ENCODE results near the gene DMBX1. TPM values are rescaled to one million over a fixed set of nuclear protein-coding genes. Genes with fewer than 3 reads are reported as not detected.

The DMBX1 gene
- total RNA-seq, 2 donors from 2014 or later = 5.7 to 16.6 TPM

DNA sequence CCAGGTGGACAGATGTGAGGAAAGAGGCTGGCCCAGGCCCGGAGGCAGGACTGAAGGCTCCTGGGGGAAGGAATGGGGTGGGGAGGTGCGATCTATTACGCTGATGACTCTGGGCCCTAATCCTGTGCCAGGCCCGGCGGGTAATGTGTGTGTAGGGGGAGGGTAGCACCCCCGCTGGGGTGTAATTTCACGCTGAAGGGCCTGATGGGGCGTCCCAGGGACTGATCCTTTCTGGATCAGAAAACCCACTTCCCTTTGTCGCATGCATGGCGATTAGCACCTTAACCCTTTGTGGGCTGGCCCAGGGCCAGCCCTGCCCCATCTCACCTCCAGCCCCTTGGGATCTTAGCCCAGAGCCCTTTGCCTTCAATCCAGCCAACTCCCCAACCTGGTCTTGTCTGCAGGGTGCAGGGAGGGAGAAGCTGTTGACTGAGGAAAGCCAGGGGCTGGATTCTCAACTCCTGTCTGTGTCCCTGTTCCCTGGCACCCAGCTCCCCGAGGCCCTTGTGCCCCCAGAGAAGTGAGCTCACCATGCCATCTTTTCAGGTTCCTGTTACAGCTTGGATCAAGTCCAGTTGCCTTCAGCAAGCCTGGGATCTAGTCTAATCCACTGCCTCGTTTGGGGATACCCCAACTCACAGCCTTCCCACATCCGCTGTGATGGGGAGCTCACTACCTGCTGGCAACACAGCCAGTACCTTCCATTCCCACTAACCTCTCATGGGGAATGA lies 35.8 kb downstream of the DMBX1 start:
- H3K4me3 ChIP-seq (ENCODE audit: low read length) = no peak overlapping the region
- H3K9me3 ChIP-seq (ENCODE audit: control insufficient read depth, low read length) = no peaks in the 10 kb centered on the region
- Mint-ChIP-seq H3K27ac (no peak overlapping the region), H3K4me3 (peak overlapping the region; percentile 45), H3K9me3 (no peaks in the 10 kb centered on the region), H3K36me3 (ENCODE audit: low read depth) (no peaks in the 10 kb centered on the region), H3K27me3 (ENCODE audit: insufficient read depth) (peaks cover 87% of the 10 kb centered on the region), H3K4me1 (peaks cover 62% of the 10 kb centered on the region)
- peak; percentile 87 for DNase-seq
- no peak overlapping the region for H3K9ac ChIP-seq (ENCODE audit: extremely low read depth, low read length, poor library complexity, severe bottlenecking)
- H3K27me3 ChIP-seq (ENCODE audit: control insufficient read depth, insufficient read depth, low read length, poor library complexity, severe bottlenecking) = peaks cover 68% of the 10 kb centered on the region
- H3K4me1 ChIP-seq (ENCODE audit: control insufficient read depth, insufficient read depth, low read length) = peaks cover 32% of the 10 kb centered on the region
- H3K27ac ChIP-seq (ENCODE audit: low read depth, low read length) = no peak overlapping the region
- TF ChIP-seq, protein P1, sequence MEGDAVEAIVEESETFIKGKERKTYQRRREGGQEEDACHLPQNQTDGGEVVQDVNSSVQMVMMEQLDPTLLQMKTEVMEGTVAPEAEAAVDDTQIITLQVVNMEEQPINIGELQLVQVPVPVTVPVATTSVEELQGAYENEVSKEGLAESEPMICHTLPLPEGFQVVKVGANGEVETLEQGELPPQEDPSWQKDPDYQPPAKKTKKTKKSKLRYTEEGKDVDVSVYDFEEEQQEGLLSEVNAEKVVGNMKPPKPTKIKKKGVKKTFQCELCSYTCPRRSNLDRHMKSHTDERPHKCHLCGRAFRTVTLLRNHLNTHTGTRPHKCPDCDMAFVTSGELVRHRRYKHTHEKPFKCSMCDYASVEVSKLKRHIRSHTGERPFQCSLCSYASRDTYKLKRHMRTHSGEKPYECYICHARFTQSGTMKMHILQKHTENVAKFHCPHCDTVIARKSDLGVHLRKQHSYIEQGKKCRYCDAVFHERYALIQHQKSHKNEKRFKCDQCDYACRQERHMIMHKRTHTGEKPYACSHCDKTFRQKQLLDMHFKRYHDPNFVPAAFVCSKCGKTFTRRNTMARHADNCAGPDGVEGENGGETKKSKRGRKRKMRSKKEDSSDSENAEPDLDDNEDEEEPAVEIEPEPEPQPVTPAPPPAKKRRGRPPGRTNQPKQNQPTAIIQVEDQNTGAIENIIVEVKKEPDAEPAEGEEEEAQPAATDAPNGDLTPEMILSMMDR (conservative IDR thresholded peaks at IDR 0.05) = no peak
- 20 to 30% methylated on average over 5 to 13 of the region's 13 CpGs for WGBS, 2 experiments (ENCODE audit: insufficient coverage in 1 of 2, insufficient read length in 1 of 2)
- H3K36me3 ChIP-seq (ENCODE audit: control insufficient read depth, insufficient read depth, low read length) = no peaks in the 10 kb centered on the region

DNA sequence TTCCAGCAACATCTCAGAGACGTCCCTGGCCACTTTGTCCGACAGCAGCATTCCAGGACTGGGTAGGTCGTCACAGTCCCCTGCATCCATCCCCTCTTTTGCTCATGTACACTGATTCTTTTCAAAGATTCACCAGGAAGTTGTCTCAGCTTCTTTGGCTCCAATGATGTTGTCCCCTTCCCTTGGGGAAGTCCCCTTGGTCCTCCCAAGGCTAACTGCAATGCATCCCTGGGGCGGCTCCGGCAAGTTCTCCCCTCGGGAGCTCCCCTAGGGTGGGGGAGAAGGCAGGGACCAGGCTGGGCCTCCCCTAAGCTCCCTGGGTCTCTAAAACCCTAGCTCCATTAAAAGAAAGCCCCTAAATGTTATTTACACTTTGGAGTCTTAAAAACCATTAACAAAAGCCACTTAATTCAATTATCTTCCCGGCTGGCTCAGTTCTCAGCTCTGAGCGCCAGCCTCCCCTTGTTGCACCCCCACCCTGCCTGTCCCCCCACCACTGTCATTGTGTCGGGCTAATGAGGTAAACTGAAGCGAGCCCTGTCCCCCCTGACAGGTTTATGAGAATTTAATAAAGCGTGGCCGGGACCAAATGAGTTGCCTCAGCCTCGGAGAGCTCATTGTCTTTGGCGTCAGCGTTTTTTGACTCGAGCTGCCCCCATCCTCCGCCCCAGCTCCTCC lies 36.5 kb downstream of the DMBX1 start:
- Histone ChIP-seq H3K27me3 (ENCODE audit: control insufficient read depth, insufficient read depth, low read length, poor library complexity, severe bottlenecking) (peaks cover 74% of the 10 kb centered on the region), H3K27ac (ENCODE audit: low read depth, low read length) (no peak overlapping the region), H3K36me3 (ENCODE audit: control insufficient read depth, insufficient read depth, low read length) (no peaks in the 10 kb centered on the region), H3K4me3 (ENCODE audit: low read length) (peak overlapping the region; percentile 34), H3K9me3 (ENCODE audit: control insufficient read depth, low read length) (no peaks in the 10 kb centered on the region), H3K4me1 (ENCODE audit: control insufficient read depth, insufficient read depth, low read length) (peaks cover 32% of the 10 kb centered on the region), H3K9ac (ENCODE audit: extremely low read depth, low read length, poor library complexity, severe bottlenecking) (no peak overlapping the region)
- TF ChIP-seq, protein P1 (conservative IDR thresholded peaks at IDR 0.05) = no peak
- 24 to 36% methylated on average over 12 to 17 of the region's 17 CpGs for WGBS, 2 experiments (ENCODE audit: insufficient coverage in 1 of 2, insufficient read length in 1 of 2)
- Mint-ChIP-seq H3K4me1 (peaks cover 64% of the 10 kb centered on the region), H3K36me3 (ENCODE audit: low read depth) (no peaks in the 10 kb centered on the region), H3K27me3 (ENCODE audit: insufficient read depth) (peaks cover 91% of the 10 kb centered on the region), H3K27ac (no peak overlapping the region), H3K9me3 (no peaks in the 10 kb centered on the region), H3K4me3 (peak overlapping the region; percentile 45)
- no peak for DNase-seq

DNA sequence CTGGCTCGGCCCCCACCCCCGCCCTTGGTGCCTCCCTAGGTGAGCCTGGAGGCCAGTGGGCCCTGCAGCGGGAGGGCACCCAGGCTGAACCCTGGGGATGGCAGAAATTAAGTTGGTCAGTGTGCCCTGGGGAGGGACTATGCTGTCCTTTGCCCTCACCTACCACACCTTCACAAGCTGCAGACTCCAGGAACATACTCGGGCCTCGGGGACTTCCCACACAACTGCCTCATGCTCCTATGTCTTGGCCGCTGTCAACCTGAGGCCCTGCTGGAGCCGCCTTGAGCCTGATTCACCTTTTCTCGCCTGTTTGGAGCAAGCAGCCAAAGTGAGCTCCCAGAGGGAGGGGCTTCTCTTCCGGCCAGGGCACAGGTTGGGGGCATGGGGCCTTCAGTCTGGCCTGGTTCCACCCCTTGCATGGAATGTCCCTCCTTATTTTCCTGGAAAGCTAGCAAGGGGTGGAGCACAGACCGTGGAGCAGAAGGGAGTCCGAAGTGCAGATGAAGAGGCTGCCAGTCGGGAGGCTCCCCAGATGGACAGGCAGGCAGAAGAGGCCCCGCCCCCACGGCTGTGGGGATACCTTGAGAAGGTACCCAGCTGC lies 37.2 kb downstream of the DMBX1 start:
- no peaks in the 10 kb centered on the region for H3K9me3 Mint-ChIP-seq
- Histone ChIP-seq H3K4me1 (ENCODE audit: control insufficient read depth, insufficient read depth, low read length) (peaks cover 32% of the 10 kb centered on the region), H3K9me3 (ENCODE audit: control insufficient read depth, low read length) (no peaks in the 10 kb centered on the region), H3K36me3 (ENCODE audit: control insufficient read depth, insufficient read depth, low read length) (no peaks in the 10 kb centered on the region), H3K27me3 (ENCODE audit: control insufficient read depth, insufficient read depth, low read length, poor library complexity, severe bottlenecking) (peaks cover 80% of the 10 kb centered on the region), H3K4me3 (ENCODE audit: low read length) (no peak overlapping the region), H3K27ac (ENCODE audit: low read depth, low read length) (no peak overlapping the region), H3K9ac (ENCODE audit: extremely low read depth, low read length, poor library complexity, severe bottlenecking) (no peak overlapping the region)
- H3K27ac Mint-ChIP-seq = peak overlapping the region; percentile 41
- DNase-seq = peak; percentile 88
- H3K4me3 Mint-ChIP-seq = peak overlapping the region; percentile 45
- TF ChIP-seq, protein P1 (conservative IDR thresholded peaks at IDR 0.05) = no peak
- WGBS, 2 experiments (ENCODE audit: insufficient coverage in 1 of 2, insufficient read length in 1 of 2) = 26 to 29% methylated on average over 4 to 14 of the region's 14 CpGs
- H3K27me3 Mint-ChIP-seq (ENCODE audit: insufficient read depth) = peaks cover 93% of the 10 kb centered on the region
- peaks cover 60% of the 10 kb centered on the region for H3K4me1 Mint-ChIP-seq
- no peaks in the 10 kb centered on the region for H3K36me3 Mint-ChIP-seq (ENCODE audit: low read depth)

All from endodermal cell (in vitro differentiated cells).